ENCODE measurements around the gene ENOX1. TPM values are rescaled to one million over a fixed set of nuclear protein-coding genes. Genes with fewer than 3 reads are reported as not detected.

Gene ENOX1
- total and polyA plus RNA-seq, 9 of the 15 experiments (the other 6 are each of a cell fraction or from before 2014, with no cell fraction given) = not detected

- no peak for TF ChIP-seq TAF15 (IDR thresholded peaks at IDR 0.05; ENCODE audit: low read depth, low read length)
- no peak for TF ChIP-seq SOX6 (IDR thresholded peaks at IDR 0.05)
- TF ChIP-seq BRF2 (IDR thresholded peaks at IDR 0.05; ENCODE audit: borderline replicate concordance, insufficient read depth, insufficient read length) = no peak
Measured at GRCh38 chr13:43483930-43484329, 302.8 kb downstream of the ENOX1 start (continued).

- BruUV-seq (replicated peaks) = no TSS peak
- POLR2A ChIA-PET = no interaction called here
- H3K27me3 ChIP-seq (ENCODE audit: control insufficient read depth in 2 of 2, insufficient read depth in 2 of 2, low read length in 2 of 2) = no peaks in the 10 kb centered on the region
- no peaks in the 10 kb centered on the region for H4K20me1 ChIP-seq (replicated peaks; ENCODE audit: control insufficient read depth, insufficient read depth, low read length)
- in situ Hi-C loops (cut with MboI) (no loop called here), intact Hi-C loops (cut with micrococcal nuclease) (no loop called here)
- H3K27ac ChIP-seq (ENCODE audit: extremely low read depth, low read depth, low read length) = no peak overlapping the region
- 0% methylated on average over 3 of the region's 3 CpGs for WGBS (ENCODE audit: insufficient coverage, low coverage, missing lambda C conversion rate)
- TF ChIP-seq SP2 (IDR thresholded peaks at IDR 0.05; ENCODE audit: extremely low read depth, low read depth, low read length, poor library complexity, severe bottlenecking) (no peak), CREB1 (IDR thresholded peaks at IDR 0.05) (no peak), CREB1 (CRISPR knock-in tag; IDR thresholded peaks at IDR 0.05) (no peak), RBM25 (IDR thresholded peaks at IDR 0.05; ENCODE audit: low read depth, low read length, severe bottlenecking) (no peak), CBX5 (IDR thresholded peaks at IDR 0.05; ENCODE audit: borderline replicate concordance, low read depth) (no peak), MEF2D (tag; conservative IDR thresholded peaks at IDR 0.05; ENCODE audit: low read depth) (no peak), ZBTB17 (CRISPR knock-in tag; IDR thresholded peaks at IDR 0.05) (no peak), SMAD1 (IDR thresholded peaks at IDR 0.05; ENCODE audit: low read depth, low read length, partially characterized antibody) (no peak), ZNF23 (CRISPR knock-in tag; IDR thresholded peaks at IDR 0.05) (no peak), SMAD4 (CRISPR knock-in tag; conservative IDR thresholded peaks at IDR 0.05) (no peak), ZNF511 (CRISPR knock-in tag; IDR thresholded peaks at IDR 0.05) (no peak), ZNF699 (CRISPR knock-in tag; IDR thresholded peaks at IDR 0.05; ENCODE audit: insufficient replicate concordance) (no peak), SRSF1 (IDR thresholded peaks at IDR 0.05; ENCODE audit: low read depth, low read length) (no peak), ZZZ3 (IDR thresholded peaks at IDR 0.05) (no peak), EZH2 (IDR thresholded peaks at IDR 0.05; ENCODE audit: borderline replicate concordance, low read depth, low read length) (no peak), YY1 (IDR thresholded peaks at IDR 0.05; ENCODE audit: borderline replicate concordance in 1 of 3, control insufficient read depth in 1 of 3, extremely low read depth in 1 of 3, insufficient read depth in 3 of 3, insufficient read length in 1 of 3, insufficient replicate concordance in 2 of 3, low read depth in 1 of 3, low read length in 2 of 3) (no peak)
- H3K4me1 ChIP-seq (replicated peaks in 1 of 2; ENCODE audit: control insufficient read depth in 2 of 2, insufficient read depth in 2 of 2, low read length in 2 of 2) = no peaks in the 10 kb centered on the region
- no peak for DNase-seq (ENCODE audit: extremely low read depth in 1 of 4, low spot score in 3 of 4)
- H3K9me1 ChIP-seq (ENCODE audit: control insufficient read depth, insufficient read depth, low read length) = no peaks in the 10 kb centered on the region
- no peak overlapping the region for H2AFZ ChIP-seq (ENCODE audit: low read depth, low read length)
- H3K4me3 ChIP-seq = no peak overlapping the region
- no peak overlapping the region for H3K9ac ChIP-seq (ENCODE audit: insufficient read depth in 1 of 2, low read depth in 2 of 2, low read length in 2 of 2)
- ATAC-seq = no peak
- CTCF ChIA-PET (ENCODE audit: low intra/inter-chr PET ratio) = no interaction called here
- no peak overlapping the region for H3K4me2 ChIP-seq (ENCODE audit: insufficient read depth, low read length)
- no peaks in the 10 kb centered on the region for H3K79me2 ChIP-seq (ENCODE audit: control insufficient read depth, insufficient read depth, low read length)
- no peaks in the 10 kb centered on the region for H3K36me3 ChIP-seq (ENCODE audit: control insufficient read depth, insufficient read depth, low read length)
- no peaks in the 10 kb centered on the region for H3K9me3 ChIP-seq (replicated peaks; ENCODE audit: control insufficient read depth, insufficient read depth, low read depth, low read length)
- no peak for FAIRE-seq
Measured at GRCh38 chr13:43482641-43483040, 304.1 kb downstream of the ENOX1 start.
